ENCODE data around the gene KDM4B.

KDM4B gene

DNA sequence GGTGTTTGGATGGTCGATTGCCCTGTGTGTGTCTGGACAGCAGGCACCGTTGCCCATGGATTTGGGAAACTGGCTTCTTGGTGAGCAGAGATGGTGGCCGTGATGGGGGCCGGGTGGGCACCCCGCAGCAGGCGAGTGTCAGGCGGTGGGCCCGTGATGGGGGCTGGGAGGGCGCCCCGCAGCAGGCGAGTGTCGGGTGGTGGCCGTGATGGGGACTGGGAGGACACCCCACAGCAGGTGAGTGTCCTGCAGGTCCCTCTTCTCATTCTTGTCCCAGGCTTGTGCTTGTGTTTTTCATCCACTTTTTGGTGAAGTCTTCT lies 86.5 kb downstream of the KDM4B start:
- TF ChIP-seq CTCF (IDR thresholded peaks at IDR 0.05): no peak

GRCh38 chr19:5057860-5058259 lies 88.9 kb downstream of the KDM4B start:
- TF ChIP-seq CTCF (IDR thresholded peaks at IDR 0.05): no peak

DNA sequence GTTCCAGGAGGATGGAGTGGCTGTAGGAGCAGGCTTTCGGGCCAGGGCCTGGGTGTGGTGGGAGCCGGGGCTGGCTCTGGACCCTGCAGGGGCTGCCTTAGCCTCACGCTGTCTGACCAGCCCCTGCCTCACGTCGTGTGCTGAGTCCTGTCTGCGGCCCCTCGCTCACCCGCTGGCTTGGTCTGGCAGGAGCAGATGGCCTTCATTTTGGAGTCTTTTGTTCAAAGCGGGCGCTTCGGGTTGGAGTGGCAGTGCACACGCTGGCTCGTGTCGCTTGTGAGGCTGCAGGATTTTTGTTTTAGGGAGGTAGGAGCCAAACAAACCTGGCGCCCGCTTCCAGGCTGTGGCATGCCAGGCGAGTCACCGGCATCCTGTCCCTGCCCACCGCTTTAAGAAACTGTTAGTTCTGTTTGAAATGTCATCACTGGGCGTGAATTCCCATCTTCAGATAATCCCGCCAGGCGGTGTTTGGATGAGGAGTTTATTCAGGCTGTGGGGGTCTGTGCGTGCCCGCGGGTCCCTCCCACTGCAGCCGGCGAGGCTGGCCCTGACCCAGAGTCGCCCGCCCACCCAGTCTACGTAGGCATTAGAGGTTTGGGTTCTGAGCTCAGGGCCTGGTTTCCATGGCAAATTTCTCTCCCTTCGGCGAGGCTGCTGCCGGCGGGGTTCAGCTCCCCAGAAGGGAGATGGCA lies 89.8 kb downstream of the KDM4B start:
- no peak for TF ChIP-seq CTCF (IDR thresholded peaks at IDR 0.05)

- TF ChIP-seq CTCF (IDR thresholded peaks at IDR 0.05): no peak
Observed at GRCh38 chr19:5059213-5059574, 90.3 kb downstream of the KDM4B start.

- TF ChIP-seq CTCF (IDR thresholded peaks at IDR 0.05): no peak
Observed at GRCh38 chr19:5059793-5060192, 90.9 kb downstream of the KDM4B start.

DNA sequence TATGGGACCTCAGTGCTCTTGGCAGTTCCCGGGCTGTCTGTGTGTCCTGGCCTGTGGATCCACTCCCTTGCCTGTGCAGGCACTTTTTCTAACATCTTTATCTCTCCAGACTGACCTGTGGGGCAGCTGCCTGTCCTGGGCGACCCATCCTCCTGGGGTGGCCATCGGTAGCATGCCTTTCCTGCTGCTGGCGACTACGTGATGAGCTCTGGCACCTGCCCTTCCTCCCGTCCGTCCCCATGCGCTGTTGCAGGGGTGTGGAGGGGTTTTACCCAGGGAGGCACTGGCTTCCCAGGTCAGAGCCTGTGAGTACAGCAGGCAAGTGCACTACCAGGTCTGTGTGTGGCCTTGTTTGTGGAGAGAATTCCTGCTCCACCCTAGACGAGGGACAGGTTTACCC lies 93.3 kb downstream of the KDM4B start:
- TF ChIP-seq CTCF (IDR thresholded peaks at IDR 0.05): no peak

GRCh38 chr19:5062799-5063198 lies 93.9 kb downstream of the KDM4B start:
- TF ChIP-seq CTCF (IDR thresholded peaks at IDR 0.05): no peak
